GM12878 (cell line): ENCODE results near the gene RPL26. TPM values are rescaled to one million over a fixed set of nuclear protein-coding genes. Genes with fewer than 3 reads are reported as not detected.

Source experiments
- CREM ChIP-seq: IDR thresholded peaks from 2 replicates; pipeline ENCODE4 v1.6.1; 2014; ENCODE audit warnings: antibody characterized with exemption, low read depth
- E4F1 ChIP-seq: fragments of 450-650 bp; IDR thresholded peaks from 2 replicates; pipeline ENCODE4 v1.6.1; 2018; ENCODE audit warnings: borderline replicate concordance, mild to moderate bottlenecking; ENCODE audit not compliant: partially characterized antibody
- EZH2 ChIP-seq: IDR thresholded peaks from 2 replicates; pipeline ENCODE4 v1.6.1; 2012; ENCODE audit warnings: low read depth, mild to moderate bottlenecking, control low read depth, inconsistent platforms, low read length, borderline replicate concordance; ENCODE audit not compliant: control insufficient read depth
- IKZF2 ChIP-seq, 2 experiments: fragments of 450-650 bp; IDR thresholded peaks; 2 replicates each; pipeline ENCODE4 v1.6.1; 2017; ENCODE audit warnings: mild to moderate bottlenecking in 2 of 2, moderate library complexity in 2 of 2
- JUND ChIP-seq: IDR thresholded peaks from 2 replicates; pipeline ENCODE4 v1.6.1; 2012; ENCODE audit warnings: low read depth, mild to moderate bottlenecking, low read length, improper control_type of control experiment, moderate library complexity
- RB1 ChIP-seq: fragments of 450-650 bp; formaldehyde crosslinking; IDR thresholded peaks from 2 replicates; pipeline ENCODE4 v1.6.1; 2017; ENCODE audit warnings: mild to moderate bottlenecking, borderline replicate concordance
- REST ChIP-seq: IDR thresholded peaks from 2 replicates; pipeline ENCODE4 v1.6.1; 2012; ENCODE audit warnings: mild to moderate bottlenecking, low read depth, low read length
- polyA plus RNA-seq, 11 experiments: library from polyadenylated mRNA; depleted of rRNA in 4 of 11; unstranded in 6 of 11; stranded (reverse) in 5 of 11; fragments of >200 nt; fragmentation: Nextera tagmentation in 4 of 11; fragmentation: Illumina TruSeq in 1 of 11; extraction: Ambion mirVana in 4 of 11; extraction: Trizol in 1 of 11; gene quantifications; 1 replicate in 1 of 11; 2 replicates in 10 of 11; pipeline versions ENCODE4 v1.2.1 to v1.2.3, GENCODE V29; 2011 to 2016; ENCODE audit warnings: inconsistent platforms in 2 of 11, missing spikeins in 2 of 11, low read depth in 1 of 11
- total RNA-seq, 4 experiments: library from RNA; depleted of rRNA in 3 of 4; stranded (reverse); fragments of >200 nt in 3 of 4; fragmentation: Illumina TruSeq in 1 of 4; extraction: Trizol in 1 of 4; gene quantifications; 2 replicates each; pipeline versions ENCODE4 v1.2.1 to v1.2.3, GENCODE V29; 2013 to 2021

Gene RPL26
- total and polyA plus RNA-seq, 10 of the 15 experiments (the other 5 are each of a cell fraction or from before 2014, with no cell fraction given), result 1,451 to 9,244 (median 4,326) TPM

GRCh38 chr17:8413328-8413727 is 30.3 kb upstream of the RPL26 start (continued):
- TF ChIP-seq E4F1 (no peak), EZH2 (no peak), IKZF2 (IDR thresholded peaks at IDR 0.05) (no peak), JUND (no peak), RB1 (no peak), REST (no peak), CREM (no peak)
- TF ChIP-seq, all 136 proteins: peak for 0
